ENCODE measurements around the gene CCNH. TPM values are rescaled to one million over a fixed set of nuclear protein-coding genes. Genes with fewer than 3 reads are reported as not detected.

CCNH gene
- total and polyA plus RNA-seq, 9 of the 15 experiments (the other 6 are each of a cell fraction or from before 2014, with no cell fraction given) = 100 to 213 (median 150) TPM

GRCh38 chr5:87412630-87413342 is at the start of gene CCNH (continued):
- no peak for TF ChIP-seq ZNF408 (CRISPR knock-in tag; IDR thresholded peaks at IDR 0.05; ENCODE audit: low read depth)
- TF ChIP-seq ZFP36 (IDR thresholded peaks at IDR 0.05; ENCODE audit: low read depth, low read length, partially characterized antibody) = no peak
- TF ChIP-seq, protein P1, sequence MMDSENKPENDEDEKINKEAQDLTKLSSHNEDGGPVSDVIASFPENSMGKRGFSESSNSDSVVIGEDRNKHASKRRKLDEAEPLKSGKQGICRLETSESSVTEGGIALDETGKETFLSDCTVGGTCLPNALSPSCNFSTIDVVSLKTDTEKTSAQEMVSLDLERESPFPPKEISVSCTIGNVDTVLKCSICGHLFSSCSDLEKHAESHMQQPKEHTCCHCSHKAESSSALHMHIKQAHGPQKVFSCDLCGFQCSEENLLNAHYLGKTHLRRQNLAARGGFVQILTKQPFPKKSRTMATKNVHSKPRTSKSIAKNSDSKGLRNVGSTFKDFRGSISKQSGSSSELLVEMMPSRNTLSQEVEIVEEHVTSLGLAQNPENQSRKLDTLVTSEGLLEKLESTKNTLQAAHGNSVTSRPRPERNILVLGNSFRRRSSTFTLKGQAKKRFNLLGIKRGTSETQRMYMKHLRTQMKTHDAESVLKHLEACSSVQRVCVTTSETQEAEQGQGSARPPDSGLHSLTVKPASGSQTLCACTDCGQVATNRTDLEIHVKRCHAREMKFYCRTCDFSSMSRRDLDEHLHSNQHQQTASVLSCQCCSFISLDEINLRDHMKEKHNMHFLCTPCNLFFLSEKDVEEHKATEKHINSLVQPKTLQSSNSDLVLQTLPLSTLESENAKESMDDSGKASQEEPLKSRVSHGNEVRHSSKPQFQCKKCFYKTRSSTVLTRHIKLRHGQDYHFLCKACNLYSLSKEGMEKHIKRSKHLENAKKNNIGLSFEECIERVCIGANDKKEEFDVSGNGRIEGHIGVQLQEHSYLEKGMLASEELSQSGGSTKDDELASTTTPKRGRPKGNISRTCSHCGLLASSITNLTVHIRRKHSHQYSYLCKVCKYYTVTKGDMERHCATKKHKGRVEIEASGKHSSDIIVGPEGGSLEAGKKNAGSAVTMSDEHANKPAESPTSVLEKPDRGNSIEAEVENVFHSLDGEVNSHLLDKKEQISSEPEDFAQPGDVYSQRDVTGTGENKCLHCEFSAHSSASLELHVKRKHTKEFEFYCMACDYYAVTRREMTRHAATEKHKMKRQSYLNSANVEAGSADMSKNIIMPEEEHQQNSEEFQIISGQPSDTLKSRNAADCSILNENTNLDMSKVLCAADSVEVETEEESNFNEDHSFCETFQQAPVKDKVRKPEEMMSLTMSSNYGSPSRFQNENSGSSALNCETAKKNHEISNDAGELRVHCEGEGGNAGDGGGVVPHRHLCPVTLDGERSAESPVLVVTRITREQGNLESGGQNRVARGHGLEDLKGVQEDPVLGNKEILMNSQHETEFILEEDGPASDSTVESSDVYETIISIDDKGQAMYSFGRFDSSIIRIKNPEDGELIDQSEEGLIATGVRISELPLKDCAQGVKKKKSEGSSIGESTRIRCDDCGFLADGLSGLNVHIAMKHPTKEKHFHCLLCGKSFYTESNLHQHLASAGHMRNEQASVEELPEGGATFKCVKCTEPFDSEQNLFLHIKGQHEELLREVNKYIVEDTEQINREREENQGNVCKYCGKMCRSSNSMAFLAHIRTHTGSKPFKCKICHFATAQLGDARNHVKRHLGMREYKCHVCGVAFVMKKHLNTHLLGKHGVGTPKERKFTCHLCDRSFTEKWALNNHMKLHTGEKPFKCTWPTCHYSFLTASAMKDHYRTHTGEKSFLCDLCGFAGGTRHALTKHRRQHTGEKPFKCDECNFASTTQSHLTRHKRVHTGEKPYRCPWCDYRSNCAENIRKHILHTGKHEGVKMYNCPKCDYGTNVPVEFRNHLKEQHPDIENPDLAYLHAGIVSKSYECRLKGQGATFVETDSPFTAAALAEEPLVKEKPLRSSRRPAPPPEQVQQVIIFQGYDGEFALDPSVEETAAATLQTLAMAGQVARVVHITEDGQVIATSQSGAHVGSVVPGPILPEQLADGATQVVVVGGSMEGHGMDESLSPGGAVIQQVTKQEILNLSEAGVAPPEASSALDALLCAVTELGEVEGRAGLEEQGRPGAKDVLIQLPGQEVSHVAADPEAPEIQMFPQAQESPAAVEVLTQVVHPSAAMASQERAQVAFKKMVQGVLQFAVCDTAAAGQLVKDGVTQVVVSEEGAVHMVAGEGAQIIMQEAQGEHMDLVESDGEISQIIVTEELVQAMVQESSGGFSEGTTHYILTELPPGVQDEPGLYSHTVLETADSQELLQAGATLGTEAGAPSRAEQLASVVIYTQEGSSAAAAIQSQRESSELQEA (IDR thresholded peaks at IDR 0.05; ENCODE audit: low read depth) = no peak
- TF ChIP-seq TRIM28 (IDR thresholded peaks at IDR 0.05) = no peak
- TF ChIP-seq TAF9B (IDR thresholded peaks at IDR 0.05; ENCODE audit: partially characterized antibody) = no peak
- TF ChIP-seq ETS2 (tag; IDR thresholded peaks at IDR 0.05; ENCODE audit: borderline replicate concordance, poor library complexity, severe bottlenecking) = no peak
- TF ChIP-seq ZNF282 (CRISPR knock-in tag; IDR thresholded peaks at IDR 0.05) = no peak
- TF ChIP-seq NFATC3 (IDR thresholded peaks at IDR 0.05) = no peak
- peak; percentile 78 for TF ChIP-seq TAF1 (IDR thresholded peaks at IDR 0.05; ENCODE audit: control insufficient read depth, extremely low read depth, insufficient read depth, low read length, severe bottlenecking)
- no peak for TF ChIP-seq NFYB (IDR thresholded peaks at IDR 0.05; ENCODE audit: extremely low read depth, insufficient read length)
- no peak for TF ChIP-seq GATAD2A (IDR thresholded peaks at IDR 0.05)
- no peak for TF ChIP-seq MCM7 (IDR thresholded peaks at IDR 0.05)
- TF ChIP-seq KDM1A (IDR thresholded peaks at IDR 0.05) = no peak
- no peak for TF ChIP-seq MIER1 (IDR thresholded peaks at IDR 0.05; ENCODE audit: low read depth)
- no peak for TF ChIP-seq KAT8 (IDR thresholded peaks at IDR 0.05; ENCODE audit: low read depth)
- TF ChIP-seq ZNF280A (IDR thresholded peaks at IDR 0.05; ENCODE audit: low read depth, partially characterized antibody) = no peak
- TF ChIP-seq PKNOX1 (IDR thresholded peaks at IDR 0.05) = 0 out of 2 replicates have a peak, but pooled peaks have one; percentile 4
- TF ChIP-seq POLR2AphosphoS5 (IDR thresholded peaks at IDR 0.05; ENCODE audit: control insufficient read depth, insufficient read depth, low read depth, low read length) = peak; percentile 82

Measured in K562 (cell line).